Adrenal gland (tissue), 5 donors: ENCODE measurements around the gene SLC9C1.

ENCODE experiments used
- CTCF ChIP-seq, 6 experiments: fragments of 450-650 bp in 4 of 6; fragments of 200-600 bp in 2 of 6; sonication (generic) in 1 of 6; IDR thresholded peaks; 1 replicate in 5 of 6; 2 replicates in 1 of 6; pipeline versions ENCODE4 v1.5.1 to v1.8.0; 2016 to 2021; ENCODE audit warnings: antibody characterized with exemption in 6 of 6, mild to moderate bottlenecking in 2 of 6, moderate library complexity in 1 of 6
- POLR2A ChIP-seq, 2 donors: fragments of 450-650 bp; IDR thresholded peaks; one replicate each; pipeline ENCODE4 v1.6.1; 2017; ENCODE audit warnings: antibody characterized with exemption in 2 of 2, mild to moderate bottlenecking in 2 of 2, moderate library complexity in 1 of 2
- donor health status: DM: no; HTN: no; CAD: no.

DNA sequence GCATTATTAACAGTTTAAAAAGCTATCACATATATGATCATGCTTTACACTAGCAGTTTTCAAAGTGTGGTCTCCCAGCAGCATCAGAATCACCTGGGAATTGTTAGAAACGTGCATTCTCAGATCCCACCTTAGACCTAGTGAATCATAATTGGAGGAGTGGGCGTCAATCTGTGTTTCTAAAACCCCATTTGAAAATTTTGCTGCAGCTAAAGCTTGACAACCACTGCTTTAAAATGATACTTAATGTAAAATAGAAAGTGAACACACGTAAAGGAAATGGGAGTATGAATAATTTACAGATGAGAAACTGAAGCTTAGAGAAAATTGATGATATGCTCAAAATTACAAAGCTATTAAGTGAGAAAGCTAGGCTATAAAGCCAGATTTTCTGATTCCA, 62.3 kb downstream of the SLC9C1 start:
- no peak for TF ChIP-seq CTCF (IDR thresholded peaks at IDR 0.05)
- no peak for TF ChIP-seq POLR2A (IDR thresholded peaks at IDR 0.05)
